Right forelimb (tissue), 1 donor: ENCODE data around the gene ATRX.
"Not testable (repeated sequence)": the region's sequence is repeated elsewhere in the genome, so short reads cannot be mapped to it uniquely, and the experiment has no call there.

Experiments
- DNase-seq: peaks from one replicate; pipeline ENCODE4 v3.0.0-alpha.2; 2018

Gene ATRX

DNA sequence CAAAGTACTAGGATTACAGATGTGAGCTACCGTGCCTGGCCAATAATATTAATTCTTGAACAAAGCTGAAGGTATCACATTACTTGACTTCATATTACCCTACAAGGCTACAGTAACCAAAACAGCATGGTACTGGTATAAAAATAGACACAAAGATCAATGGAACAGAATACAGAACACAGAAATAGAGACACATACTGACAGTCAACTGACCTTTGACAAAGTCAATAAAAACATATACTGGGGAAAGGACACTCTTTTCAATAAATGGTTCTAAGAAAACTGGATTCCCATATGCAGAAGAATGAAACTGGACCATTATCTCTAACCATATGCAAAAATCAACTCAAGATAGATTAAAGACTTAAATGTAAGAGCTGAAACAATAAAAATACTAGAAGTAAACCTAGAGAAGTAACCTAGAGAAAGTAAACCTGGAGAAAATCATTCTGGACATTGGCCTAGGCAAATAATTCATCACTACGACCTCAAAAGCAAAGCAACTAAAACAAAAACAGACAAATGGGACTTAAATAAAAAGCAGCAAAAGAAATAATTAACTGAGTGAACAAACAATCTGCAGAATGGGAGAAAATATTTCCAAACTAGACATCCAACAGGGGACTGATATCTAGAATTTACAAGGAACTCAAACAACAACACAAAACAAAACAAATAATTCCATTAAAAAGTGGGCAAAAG, 182.2 kb downstream of the ATRX start:
- no peak for DNase-seq

DNA sequence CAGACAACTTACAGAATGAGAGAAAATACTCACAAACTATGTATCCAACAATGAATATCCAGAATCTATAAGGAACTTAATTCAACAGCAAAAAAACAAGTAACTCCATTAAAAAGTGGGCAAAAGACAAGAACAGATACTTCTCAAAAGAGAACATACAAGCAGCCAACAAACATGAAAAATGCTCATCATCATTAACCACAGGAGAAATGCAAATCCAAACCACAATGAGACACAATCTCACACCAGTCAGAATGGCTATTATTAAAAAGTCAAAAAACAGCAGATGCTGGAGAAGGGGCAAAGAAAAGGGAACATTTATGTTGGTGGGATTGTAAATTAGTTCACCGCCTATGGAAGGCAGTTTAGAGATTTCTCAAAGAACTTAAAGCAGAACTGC, 188.5 kb downstream of the ATRX start:
- no peak for DNase-seq

DNA sequence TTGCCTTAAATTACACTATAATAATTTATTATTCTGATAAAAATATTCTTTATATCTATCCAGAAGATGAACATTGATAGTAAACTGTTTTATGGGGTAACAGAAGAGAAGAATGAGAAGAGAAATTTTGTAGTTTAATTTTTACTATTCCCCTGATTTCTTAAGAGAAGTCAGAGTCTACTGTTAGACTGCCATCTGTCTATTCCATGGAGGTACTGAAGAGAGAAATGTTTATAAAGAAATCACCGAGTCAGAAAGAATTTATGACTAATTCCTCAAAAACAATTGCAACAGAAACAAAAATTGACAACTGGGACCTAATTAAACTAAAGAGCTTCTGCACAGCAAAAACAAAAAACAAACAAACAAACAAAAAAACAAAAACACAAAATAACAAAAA, 188.9 kb downstream of the ATRX start:
- DNase-seq = no peak

DNA sequence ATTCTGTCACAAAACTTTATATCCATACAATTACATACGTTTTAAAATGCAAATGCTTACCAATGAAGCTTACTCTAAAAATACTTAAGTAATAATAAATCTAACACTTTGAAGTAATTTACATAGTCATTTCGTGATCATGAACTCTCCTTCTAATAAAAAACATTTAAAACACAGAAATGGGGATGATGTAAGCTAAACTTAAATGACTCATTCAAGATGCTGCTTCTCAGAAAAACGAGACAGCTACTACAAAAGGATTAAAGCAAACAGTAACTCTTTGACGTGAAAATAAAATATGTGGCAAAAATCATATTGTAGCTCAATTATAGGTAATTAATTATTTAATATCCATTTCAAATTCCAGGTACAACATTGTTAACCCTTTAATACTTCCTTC, 190.2 kb downstream of the ATRX start:
- no peak for DNase-seq

DNA sequence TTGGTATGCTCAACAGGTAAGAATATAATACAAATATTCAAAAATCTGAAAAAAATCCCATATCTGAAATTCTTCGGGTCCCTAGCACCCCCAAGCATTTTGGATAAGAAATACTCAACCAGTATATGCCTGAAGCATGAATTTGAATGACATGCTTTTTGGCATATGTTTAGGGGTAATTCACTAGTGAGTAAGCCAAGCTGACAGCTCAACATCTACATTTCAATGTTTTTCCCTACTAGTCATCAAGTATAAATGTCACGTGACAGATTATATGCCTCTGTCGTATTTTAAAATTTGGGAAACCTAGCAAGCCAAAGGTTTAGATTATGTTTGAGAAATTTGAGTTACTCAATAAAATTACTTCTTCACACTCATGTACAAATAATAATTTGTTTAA, 213.7 kb downstream of the ATRX start:
- no peak for DNase-seq

DNA sequence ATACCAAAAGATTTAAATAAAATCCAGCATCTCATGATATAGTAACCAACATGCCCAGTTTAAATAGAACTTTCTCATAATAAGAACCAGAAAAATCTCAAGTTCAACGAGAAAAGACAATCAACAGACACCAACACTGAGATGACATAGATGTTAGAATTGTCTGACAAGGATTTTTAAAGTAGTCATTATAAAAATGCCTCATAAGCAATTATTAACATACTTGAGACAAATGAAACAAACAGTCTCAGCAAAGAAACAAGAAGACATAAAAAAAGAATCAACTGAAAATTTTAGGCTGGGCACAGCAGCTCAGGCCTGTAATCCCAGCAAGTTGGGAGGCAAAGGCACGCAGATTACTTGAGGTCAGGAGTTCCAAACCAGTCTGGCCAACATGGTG, 220.7 kb downstream of the ATRX start:
- no peak for DNase-seq

DNA sequence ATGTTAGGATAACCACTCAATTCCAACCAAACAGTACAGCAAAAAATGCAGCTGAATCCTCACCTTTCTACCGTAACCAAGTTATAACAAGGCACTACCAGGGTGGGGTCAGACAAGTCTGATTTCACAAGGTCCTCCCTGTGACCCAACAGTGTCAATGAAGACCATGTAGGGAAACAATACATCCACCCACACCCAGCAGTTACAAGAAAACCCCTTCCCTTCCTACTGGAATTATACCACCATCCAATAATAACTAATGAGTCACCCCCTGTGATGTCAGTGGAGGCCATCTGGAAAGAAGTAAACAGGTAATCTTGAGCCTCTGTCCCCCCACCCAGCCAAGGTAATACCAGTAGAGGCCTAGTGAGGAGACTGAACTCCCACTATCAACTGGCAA, 221.2 kb downstream of the ATRX start:
- DNase-seq = no peak

DNA sequence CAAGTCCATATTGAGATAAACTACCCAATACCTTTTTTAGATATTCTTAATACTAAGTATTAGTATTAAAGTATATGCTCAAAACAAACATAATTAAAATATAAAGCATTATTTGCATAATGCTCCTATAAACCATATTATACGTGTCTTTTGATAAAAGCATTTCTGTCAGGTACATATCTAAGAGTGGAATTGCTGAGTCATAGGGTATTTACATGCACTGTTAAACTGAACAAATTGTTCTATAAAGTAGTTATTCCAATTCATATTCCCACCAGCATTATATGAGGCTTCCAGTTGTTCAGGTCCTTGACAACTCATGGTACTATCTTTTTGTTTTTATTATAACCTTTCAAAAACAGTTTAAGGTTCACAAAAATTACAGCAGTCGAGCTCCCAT, 224.6 kb downstream of the ATRX start:
- DNase-seq = no peak

DNA sequence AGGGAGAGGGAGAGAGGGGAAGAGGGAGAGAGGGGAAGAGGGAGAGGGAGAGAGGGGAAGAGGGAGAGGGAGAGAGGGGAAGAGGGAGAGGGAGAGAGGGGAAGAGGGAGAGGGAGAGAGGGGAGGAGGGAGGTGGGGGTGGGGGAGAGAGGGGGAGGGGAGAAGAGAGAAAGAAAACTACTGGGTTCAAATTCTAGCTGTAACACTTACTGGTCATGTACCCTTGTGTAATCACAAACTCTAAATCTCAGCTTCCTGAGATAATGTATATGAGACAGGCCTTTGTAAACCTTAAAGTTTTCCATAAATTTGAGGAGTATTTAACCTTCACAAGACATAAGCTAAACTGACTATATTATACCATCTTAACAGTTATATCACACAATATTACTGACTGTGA, 229.7 kb downstream of the ATRX start:
- no peak for DNase-seq

DNA sequence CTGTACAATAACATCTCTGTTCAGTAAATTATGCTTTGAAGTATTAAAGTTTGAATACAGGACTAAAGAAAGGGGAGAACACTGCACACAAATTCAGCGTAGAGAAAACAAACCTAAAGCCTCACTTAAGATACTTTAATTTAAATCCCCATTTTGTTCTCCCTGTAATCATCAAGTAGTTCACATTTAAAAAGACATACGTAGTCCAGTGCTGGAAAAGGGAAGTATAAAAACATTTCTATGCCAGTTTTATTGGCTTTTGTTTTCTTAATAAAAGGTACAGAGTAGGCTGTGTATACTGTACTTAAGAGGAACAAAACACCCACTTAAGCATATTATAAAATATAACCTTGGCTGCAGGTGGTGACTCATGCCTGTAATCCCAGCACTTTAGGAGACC, 237.3 kb downstream of the ATRX start:
- DNase-seq = no peak

DNA sequence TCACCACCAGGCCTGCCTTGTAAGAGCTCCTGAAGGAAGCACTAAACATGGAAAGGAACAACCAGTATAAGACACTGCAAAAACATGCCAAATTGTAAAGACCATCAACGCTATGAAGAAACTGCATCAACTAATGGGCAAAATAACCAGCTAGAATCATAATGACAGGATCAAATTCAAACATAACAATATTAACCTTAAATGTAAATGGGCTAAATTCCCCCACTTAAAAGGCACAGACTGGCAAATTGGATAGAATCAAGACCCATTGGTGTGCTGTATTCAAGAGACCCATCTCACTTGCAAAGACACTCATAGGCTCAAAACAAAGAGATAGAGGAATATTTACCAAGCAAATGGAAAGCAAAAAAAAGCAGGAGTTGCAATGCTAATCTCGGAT, 246.2 kb downstream of the ATRX start:
- not testable (repeated sequence) for DNase-seq

DNA sequence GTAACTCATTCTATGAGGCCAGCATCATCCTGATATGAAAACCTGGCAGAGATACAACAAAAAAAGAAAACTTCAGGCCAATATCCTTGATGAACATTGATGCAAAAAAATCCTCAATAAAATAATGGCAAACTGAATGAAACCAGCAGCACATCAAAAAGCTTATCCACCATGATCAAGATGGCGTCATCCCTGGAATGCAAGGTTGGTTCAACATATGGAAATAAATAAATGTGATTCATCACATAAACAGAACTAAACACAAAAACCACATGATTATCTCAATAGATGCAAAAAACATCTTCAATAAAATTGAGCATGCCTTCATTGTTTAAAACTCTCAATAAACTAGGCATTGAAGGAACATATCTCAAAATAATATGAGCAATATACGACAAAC, 254.8 kb downstream of the ATRX start:
- DNase-seq = not testable (repeated sequence)

DNA sequence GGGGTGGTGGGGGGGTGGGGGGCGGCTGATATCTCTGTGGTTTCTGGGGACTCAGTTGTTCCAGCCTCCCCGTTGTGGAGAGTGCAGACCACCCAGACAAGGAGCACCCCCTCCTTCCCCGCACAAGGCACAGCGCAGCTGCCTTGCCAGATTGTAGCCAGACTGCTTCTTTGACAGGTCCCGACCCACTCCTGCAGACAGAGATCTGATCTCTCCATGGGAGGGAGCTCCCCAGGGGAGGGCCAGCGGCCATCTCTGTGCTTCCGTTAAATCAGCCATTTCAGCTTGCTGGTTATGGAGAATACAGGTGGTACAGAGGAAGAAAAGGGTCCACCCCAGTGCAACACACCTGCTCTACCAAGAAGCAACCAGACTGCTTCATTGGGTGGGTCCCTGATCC, 258.0 kb downstream of the ATRX start:
- peak; percentile 40 for DNase-seq

DNA sequence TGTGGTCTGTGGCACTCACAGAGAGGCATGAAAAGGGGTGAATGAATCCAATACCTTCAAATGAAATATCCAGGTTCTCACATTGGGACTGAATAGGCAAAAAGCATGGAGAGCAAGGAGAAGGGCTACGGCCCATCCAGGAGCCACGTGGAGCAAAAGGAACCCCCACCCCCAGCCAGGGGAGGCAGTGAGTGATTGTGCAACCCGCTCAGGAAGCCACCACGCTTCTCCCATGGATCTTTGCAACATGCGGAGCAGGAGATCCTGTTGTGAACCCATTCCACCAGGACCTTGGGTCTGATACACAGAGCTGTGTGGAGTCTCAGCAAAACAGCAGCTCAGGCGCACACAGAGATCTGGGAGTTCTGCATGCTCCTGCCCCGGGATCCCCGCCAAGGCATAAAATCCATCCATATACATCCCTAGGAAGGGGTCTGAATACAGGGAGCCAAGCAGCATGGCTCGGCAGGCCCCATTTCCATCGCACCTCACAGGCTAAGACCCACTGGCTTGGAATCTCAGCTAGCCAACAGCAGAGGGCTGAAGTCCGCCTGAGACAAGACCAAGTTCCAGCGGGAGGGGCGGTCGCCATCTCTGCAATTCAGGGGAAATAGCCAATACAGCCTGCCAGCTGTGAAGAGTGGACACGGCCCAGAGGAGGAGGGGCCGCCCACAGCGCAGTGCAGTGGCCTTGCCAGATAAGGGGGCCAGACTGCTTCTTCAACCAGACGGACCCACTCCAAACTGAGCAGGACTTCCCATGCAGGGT, 258.6 kb downstream of the ATRX start:
- DNase-seq = peak; percentile 50

DNA sequence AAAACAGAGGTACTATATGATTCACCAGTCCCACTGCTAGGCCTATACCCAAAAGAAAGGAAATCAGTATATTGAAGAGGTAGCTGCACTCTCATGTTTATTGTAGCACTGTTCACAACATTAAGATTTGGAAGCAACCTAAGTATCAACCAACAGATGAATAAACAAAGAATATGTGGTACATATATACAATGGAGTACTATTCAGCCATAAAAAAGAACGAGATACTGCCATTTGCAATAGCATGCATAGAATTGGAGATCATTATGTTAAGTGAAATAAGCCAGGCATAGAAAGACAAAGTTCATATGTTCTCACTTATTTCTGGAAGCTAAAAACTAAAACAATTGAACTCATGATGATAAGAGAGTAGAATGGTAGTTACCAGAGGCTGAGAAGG, 266.3 kb downstream of the ATRX start:
- DNase-seq = no peak

DNA sequence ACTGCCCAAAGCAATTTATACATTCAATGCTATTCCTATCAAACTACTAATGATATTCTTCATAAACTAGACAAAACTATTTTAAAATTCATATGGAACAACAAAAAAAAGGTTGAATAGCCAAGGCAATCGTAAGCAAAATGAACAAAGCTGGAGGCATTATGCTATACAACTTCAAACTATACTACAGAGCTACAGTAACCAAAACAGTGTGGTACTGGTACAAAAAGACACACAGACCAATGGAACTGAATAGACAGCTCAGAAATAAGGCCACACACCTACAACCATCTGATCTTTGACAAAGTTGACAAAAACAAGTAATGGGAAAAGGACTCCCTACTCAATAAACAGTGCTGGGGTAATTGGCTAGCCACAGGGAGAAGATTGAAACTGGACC, 271.8 kb downstream of the ATRX start:
- DNase-seq = no peak

DNA sequence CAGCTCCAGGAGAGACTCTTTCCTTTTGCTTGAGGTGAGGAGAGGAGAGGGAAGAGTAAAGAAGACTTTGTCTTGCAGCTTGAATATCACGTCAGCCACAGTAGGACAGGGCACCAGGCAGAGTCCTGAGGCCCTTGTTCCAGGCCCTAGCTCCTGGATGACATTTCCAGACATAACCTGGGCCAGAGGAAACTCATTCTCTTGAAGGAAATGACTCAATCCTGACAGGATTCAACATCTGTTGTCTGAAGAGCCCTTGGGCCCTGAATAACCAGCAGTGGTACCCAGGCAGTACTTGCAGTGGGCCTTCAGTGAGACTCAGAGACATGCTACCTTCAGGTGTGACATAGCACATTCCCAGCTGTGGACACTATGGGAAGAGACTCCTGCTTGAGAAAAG, 276.0 kb downstream of the ATRX start:
- DNase-seq = no peak

DNA sequence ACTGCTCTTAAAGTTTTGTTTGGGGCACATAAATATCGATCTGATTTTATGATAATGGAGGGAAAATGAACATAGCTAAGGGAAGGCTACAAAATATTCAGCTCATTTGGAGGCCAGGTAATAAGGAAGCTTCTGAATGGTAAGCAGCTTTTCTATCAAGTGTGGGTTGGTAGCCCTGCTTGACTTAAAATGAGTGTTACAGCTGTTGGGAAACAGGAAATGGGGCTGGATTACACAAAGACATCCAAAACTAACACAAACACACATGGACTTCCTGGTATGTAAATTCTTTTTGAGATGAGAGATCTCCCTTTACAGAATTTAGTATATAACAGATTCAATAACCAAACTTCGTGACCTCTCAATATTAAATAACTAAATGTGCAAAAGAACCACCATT, 280.8 kb downstream of the ATRX start:
- no peak for DNase-seq

DNA sequence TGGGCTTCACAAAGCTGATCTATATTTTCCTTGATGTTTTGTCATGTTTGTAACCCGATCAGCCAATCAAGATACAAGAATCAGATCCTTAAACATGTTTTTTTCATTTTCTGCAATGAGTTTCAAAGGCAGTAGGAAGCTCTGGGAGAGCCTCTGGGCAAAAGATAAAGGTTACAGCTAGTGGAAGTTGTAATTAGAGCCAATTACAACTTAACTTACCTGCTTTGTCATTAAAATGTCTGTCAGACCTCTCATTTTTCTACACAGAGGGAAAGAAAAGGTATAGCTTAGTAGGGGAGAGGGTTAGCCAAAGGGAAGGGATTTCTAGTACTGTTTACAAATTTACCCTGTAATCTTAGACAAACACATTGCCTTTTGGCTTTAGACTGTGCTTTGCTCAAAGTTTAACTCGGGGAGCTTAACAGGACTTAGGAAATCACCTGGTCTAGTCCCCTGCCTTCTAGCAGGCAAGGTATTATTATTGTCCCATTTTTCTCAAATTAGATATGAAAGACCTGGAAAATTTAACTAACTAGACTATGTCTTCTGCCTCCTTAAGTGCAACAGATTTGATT, 283.0 kb downstream of the ATRX start:
- no peak for DNase-seq

DNA sequence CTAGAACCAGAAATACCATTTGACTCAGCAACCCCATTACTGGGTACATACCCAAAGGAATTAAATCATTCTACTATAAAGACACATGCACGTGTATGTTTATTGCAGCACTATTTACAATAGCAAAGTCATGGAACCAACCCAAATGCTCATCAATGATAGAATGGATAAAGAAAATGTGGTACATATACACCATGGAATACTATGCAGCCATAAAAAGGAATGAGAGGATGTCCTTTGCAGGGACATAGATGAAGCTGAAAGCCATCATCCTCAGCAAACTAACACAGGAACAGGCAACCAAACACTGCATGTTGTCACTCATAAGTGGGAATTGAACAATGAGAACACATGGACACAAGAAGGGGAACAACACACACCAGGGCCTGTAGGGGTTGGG, 285.9 kb downstream of the ATRX start:
- not testable (repeated sequence) for DNase-seq

DNA sequence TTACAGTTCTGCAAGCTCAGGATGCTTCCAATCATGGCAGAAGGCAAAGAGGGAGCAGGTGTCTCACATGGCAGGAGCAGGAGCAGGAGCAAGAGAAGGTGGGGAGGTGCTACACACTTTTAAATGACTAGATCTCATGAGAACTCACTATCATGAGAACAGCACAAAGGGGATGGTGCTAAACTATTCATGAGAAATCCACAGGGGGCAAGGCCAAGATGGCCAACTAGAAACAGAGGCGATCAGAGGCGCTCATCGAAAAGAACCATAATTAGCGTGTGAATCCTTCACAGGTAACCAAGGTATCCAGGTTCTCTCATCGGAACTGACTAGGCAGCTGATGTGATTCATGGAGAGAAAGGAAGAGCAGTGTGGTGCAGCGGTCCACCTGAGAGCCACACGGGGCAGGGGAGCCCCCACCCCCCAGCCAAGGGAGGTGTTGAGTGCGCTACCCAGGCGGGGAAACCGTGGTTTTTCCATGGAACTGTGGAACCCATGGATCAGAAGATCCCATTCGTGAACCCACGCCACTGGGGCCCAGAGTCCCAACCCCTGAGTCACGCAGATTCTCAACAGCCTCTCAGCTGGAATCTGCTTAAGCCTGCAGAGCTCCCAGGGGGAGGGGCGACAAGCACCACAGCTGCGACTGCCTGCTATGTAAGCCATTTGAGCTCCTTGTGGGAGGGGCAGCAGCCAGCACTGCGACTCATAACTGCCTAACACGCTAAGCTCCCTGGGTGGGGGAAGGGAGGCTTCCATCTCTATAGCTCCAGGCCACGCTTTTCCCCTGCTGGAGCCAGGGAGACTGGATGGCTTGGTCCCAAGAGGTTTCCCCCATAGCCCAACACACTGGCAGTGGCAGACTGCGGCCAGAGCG, 292.1 kb downstream of the ATRX start:
- no peak for DNase-seq

DNA sequence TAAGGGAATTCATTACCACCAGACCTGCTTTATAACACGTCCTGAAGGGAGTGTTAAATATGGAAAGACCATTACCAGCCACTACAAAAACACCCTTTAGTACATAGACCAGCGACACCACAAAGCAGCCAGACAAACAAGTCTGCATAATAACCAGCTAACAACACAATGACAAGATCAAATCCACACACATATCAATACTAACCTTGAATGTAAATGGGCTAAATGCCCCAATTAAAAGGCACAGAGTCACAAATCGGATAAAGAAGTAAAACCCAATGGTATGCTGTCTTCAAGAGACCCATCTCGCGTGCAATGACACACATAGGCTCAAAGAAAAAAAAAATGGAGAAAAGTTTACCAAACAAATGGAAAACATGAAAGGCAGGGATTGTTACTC, 302.0 kb downstream of the ATRX start:
- no peak for DNase-seq

DNA sequence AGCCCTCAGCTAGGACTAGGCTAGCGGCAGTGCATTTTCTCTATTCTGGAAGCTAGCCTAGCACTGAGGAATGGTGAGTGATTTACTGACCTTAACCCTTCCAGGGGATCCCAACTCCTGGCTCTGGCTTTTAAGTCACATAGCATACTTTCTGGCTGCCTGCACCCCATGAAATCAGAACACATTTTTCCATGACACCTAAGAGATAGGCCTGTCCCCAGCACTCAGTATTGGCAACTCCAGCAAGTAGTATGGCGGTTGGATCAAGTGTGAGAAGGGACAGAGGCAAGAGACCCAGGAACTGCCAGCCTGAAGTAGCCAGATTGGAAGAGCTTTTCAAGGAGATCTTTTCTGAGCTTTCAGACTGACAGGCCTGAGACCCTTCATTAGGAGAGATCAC, 330.6 kb downstream of the ATRX start:
- no peak for DNase-seq
